ENCODE measurements around the gene LSM10.
A peak's percentile ranks its signal among the peaks of the same experiment; 100 is the strongest.

Gene LSM10

GRCh38 chr1:36346741-36347370, 50.9 kb downstream of the LSM10 start:
- Histone ChIP-seq H3K27ac (no peak overlapping the region), H3K4me3 (no peak overlapping the region)
- no peak for TF ChIP-seq CTCF (IDR thresholded peaks at IDR 0.05)
- no peak for DNase-seq (ENCODE audit: low spot score)

- H3K27ac ChIP-seq: no peak overlapping the region
- no peak for DNase-seq (ENCODE audit: low spot score)
- no peak overlapping the region for H3K4me3 ChIP-seq
- no peak for TF ChIP-seq CTCF (IDR thresholded peaks at IDR 0.05)
Observed at GRCh38 chr1:36345353-36345752, 52.4 kb downstream of the LSM10 start.

GRCh38 chr1:36344395-36344680, 53.4 kb downstream of the LSM10 start:
- no peak for DNase-seq (ENCODE audit: low spot score)
- TF ChIP-seq CTCF (IDR thresholded peaks at IDR 0.05): no peak
- Histone ChIP-seq H3K27ac (peak overlapping the region in 1 of 2 donors; percentile 81), H3K4me3 (no peak overlapping the region)

GRCh38 chr1:36343651-36344394, 53.9 kb downstream of the LSM10 start:
- DNase-seq (ENCODE audit: low spot score): no peak
- Histone ChIP-seq H3K4me3 (no peak overlapping the region), H3K27ac (peak overlapping the region; percentile 57 to 81)
- no peak for TF ChIP-seq CTCF (IDR thresholded peaks at IDR 0.05)
